Activated CD8-positive, alpha-beta T cell treated with anti-CD3 and anti-CD28 coated beads for 36 hours (primary cell): Measurements from ENCODE around the gene UPB1. TPM values are rescaled to one million over a fixed set of nuclear protein-coding genes. Genes with fewer than 3 reads are reported as not detected.

Experiments
- ATAC-seq: fragments of 200-7000 bp; cut with Tn5 transposase; one replicate; pipeline ENCODE4 v1.10.0; 2021; ENCODE audit warnings: mild to moderate bottlenecking, moderate library complexity
- CTCF ChIA-PET: fragments of 350-600 bp; sonication (Branson Sonifier 250); formaldehyde crosslinking; loops from one replicate; lab custom pipeline; 2021; ENCODE audit warnings: antibody characterized with exemption; lab: Charles Lee
- POLR2A ChIA-PET: fragments of 350-600 bp; sonication (Branson Sonifier 250); formaldehyde crosslinking; loops from one replicate; lab custom pipeline; 2021; ENCODE audit warnings: antibody characterized with exemption; lab: Charles Lee
- DNase-seq: peaks from one replicate; pipeline ENCODE4 v3.0.0-alpha.2; 2020
- H3K27ac Mint-ChIP-seq: one replicate; pipeline ENCODE4 v1.8.0; 2021; ENCODE audit warnings: mild to moderate bottlenecking, mixed read lengths
- H3K27me3 Mint-ChIP-seq: one replicate; pipeline ENCODE4 v1.8.0; 2021; ENCODE audit warnings: mixed read lengths
- H3K36me3 Mint-ChIP-seq: one replicate; pipeline ENCODE4 v1.8.0; 2021; ENCODE audit warnings: low read depth, mixed read lengths
- H3K4me1 Mint-ChIP-seq: one replicate; pipeline ENCODE4 v1.8.0; 2021; ENCODE audit warnings: low read depth, mixed read lengths
- H3K4me3 Mint-ChIP-seq: one replicate; pipeline ENCODE4 v1.8.0; 2021; ENCODE audit warnings: mild to moderate bottlenecking, moderate library complexity, mixed read lengths
- H3K9me3 Mint-ChIP-seq: one replicate; pipeline ENCODE4 v1.8.0; 2021; ENCODE audit warnings: mixed read lengths
- CTCF ChIP-seq: fragments of 200-600 bp; IDR thresholded peaks from one replicate; pipeline ENCODE4 v1.8.0; 2022; ENCODE audit warnings: antibody characterized with exemption, mild to moderate bottlenecking
- intact Hi-C: fragments of 100-400 bp; cut with micrococcal nuclease; formaldehyde crosslinking; loops from one replicate; pipeline ENCODE4 v1.10.0; 2022
- total RNA-seq, 2 experiments: library from RNA; stranded (reverse); gene quantifications; one replicate each; pipeline ENCODE4 v1.2.3, GENCODE V29; 2021

The UPB1 gene
- total RNA-seq, 2 experiments from 2014 or later, result 0.16 to 0.49 TPM

DNA sequence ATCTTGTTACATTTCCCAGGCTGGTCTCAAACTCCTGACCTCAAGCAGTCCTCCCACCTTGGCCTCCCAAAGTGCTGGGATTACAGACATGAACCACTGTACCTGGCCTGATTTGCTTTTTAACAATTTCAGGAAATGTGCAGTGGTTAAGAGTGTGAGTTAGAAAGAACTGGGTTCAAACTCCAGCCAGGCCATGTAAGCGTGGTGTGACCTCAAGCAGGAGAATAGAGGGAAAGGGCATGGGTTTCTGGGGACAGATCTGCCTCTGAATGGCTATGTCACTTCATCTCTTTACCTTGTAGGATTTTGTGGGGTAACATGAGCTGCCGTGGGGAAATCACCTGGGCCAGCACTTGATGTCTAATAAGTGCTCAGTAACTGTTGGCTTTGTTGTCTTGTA lies 69.9 kb downstream of the UPB1 start:
- CTCF ChIA-PET, result no interaction called here
- POLR2A ChIA-PET, result interaction anchor here (1.1 to 1.6 kb wide), 2 partner anchors 9 to 11 kb away, joined by 3 to 4 read pairs; partner anchors contain the start of gene GUCD1
- peak overlapping the region; percentile 46 for H3K27ac Mint-ChIP-seq
- H3K9me3 Mint-ChIP-seq, result no peaks in the 10 kb centered on the region
- peaks cover 48% of the 10 kb centered on the region for H3K4me1 Mint-ChIP-seq
- TF ChIP-seq CTCF, result no peak
- peaks cover 41% of the 10 kb centered on the region for H3K36me3 Mint-ChIP-seq
- no peak overlapping the region for H3K4me3 Mint-ChIP-seq
- DNase-seq (no peak), ATAC-seq (no peak)
- intact Hi-C loops, result no loop called here
- no peaks in the 10 kb centered on the region for H3K27me3 Mint-ChIP-seq

- H3K27me3 Mint-ChIP-seq, result no peaks in the 10 kb centered on the region
- peaks cover 36% of the 10 kb centered on the region for H3K4me1 Mint-ChIP-seq
- DNase-seq, result no peak
- intact Hi-C loops, result no loop called here
- H3K36me3 Mint-ChIP-seq, result peaks cover 43% of the 10 kb centered on the region
- CTCF ChIA-PET, result no interaction called here
- no peak overlapping the region for H3K4me3 Mint-ChIP-seq
- no peaks in the 10 kb centered on the region for H3K9me3 Mint-ChIP-seq
- no peak for TF ChIP-seq CTCF
- POLR2A ChIA-PET, result interaction anchor here (0.6 to 1.8 kb wide), 3 partner anchors 11 to 13 kb away, joined by 3 to 6 read pairs (median 5); partner anchors contain the start of gene SNRPD3
- peak overlapping the region; percentile 30 for H3K27ac Mint-ChIP-seq
- ATAC-seq, result no peak
Measured at GRCh38 chr22:24566899-24567511, 71.9 kb downstream of the UPB1 start.

DNA sequence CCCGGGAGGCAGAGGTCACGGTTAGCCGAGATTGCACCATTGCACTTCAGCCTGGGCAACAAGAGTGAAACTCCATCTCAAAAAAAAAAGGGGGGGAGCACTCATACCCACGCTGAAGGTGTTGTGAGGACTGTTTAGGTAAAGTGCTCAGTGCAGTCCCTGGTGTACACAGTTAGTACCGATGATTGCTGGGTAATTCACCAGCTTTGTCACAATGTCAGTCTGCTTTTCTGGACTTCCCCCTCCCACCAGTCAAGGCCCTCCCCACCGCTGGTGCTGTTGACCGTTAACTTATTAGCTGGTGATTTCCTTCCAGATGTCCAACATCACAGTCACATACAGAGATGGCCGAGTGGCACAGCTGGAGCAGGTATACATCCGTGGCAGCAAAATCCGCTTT lies 72.5 kb downstream of the UPB1 start:
- H3K9me3 Mint-ChIP-seq, result no peaks in the 10 kb centered on the region
- DNase-seq, result no peak
- intact Hi-C loops, result no loop called here
- no peak for TF ChIP-seq CTCF
- no peak overlapping the region for H3K27ac Mint-ChIP-seq
- H3K27me3 Mint-ChIP-seq, result no peaks in the 10 kb centered on the region
- H3K4me3 Mint-ChIP-seq, result no peak overlapping the region
- CTCF ChIA-PET, result interaction anchor here (1.6 kb wide), 1 partner anchor 480 kb away, joined by 3 read pairs; no protein-coding TSS in a partner anchor
- POLR2A ChIA-PET, result interaction anchor here (1.4 to 1.8 kb wide), 2 partner anchors 10 to 12 kb away, joined by 5 to 6 read pairs; partner anchors contain the start of gene SNRPD3
- H3K36me3 Mint-ChIP-seq, result peaks cover 41% of the 10 kb centered on the region
- H3K4me1 Mint-ChIP-seq, result peaks cover 34% of the 10 kb centered on the region
- ATAC-seq, result peak; percentile 34

DNA sequence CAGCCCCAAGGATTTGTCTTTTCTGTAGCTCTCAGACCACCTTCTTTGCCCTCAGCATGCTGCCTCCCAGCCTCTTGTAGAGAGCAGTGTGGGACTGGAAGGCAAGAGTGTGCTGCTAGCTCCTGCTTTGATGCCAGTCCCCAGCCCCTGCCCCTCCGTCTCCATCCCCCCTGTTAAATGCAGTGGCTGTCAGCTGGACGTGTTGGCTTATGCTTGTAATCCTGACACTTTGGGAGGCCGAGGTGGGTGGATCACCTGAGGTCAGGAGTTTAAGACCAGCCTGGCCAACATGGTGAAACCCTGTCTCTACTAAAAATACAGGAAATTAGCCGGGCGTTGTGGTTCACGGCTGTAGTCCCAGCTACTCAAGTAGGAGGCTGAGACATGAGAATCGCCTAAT lies 76.1 kb downstream of the UPB1 start:
- peaks cover 7% of the 10 kb centered on the region for H3K4me1 Mint-ChIP-seq
- H3K4me3 Mint-ChIP-seq, result no peak overlapping the region
- no peaks in the 10 kb centered on the region for H3K27me3 Mint-ChIP-seq
- H3K9me3 Mint-ChIP-seq, result no peaks in the 10 kb centered on the region
- ATAC-seq (no peak), DNase-seq (no peak)
- intact Hi-C loops, result no loop called here
- TF ChIP-seq CTCF, result no peak
- peaks cover 44% of the 10 kb centered on the region for H3K36me3 Mint-ChIP-seq
- POLR2A ChIA-PET, result interaction anchor here (0.6 kb wide), 1 partner anchor 172 kb away, joined by 3 read pairs; no protein-coding TSS in a partner anchor
- CTCF ChIA-PET, result no interaction called here
- no peak overlapping the region for H3K27ac Mint-ChIP-seq

GRCh38 chr22:24576778-24577177 lies 81.6 kb downstream of the UPB1 start:
- peaks cover 30% of the 10 kb centered on the region for H3K36me3 Mint-ChIP-seq
- ATAC-seq (no peak), DNase-seq (no peak)
- peak overlapping the region; percentile 11 for H3K27ac Mint-ChIP-seq
- ChIA-PET CTCF (no interaction called here), POLR2A (interaction anchor here (1.6 kb wide), 1 partner anchor 11 kb away, joined by 3 read pairs; no protein-coding TSS in a partner anchor)
- H3K4me1 Mint-ChIP-seq, result no peaks in the 10 kb centered on the region
- H3K9me3 Mint-ChIP-seq, result no peaks in the 10 kb centered on the region
- intact Hi-C loops, result no loop called here
- no peak for TF ChIP-seq CTCF
- no peaks in the 10 kb centered on the region for H3K27me3 Mint-ChIP-seq
- H3K4me3 Mint-ChIP-seq, result no peak overlapping the region
